GM12891 (cell line): ENCODE data around the gene TGIF1.
"Not testable (repeated sequence)": the region's sequence is repeated elsewhere in the genome, so short reads cannot be mapped to it uniquely, and the experiment has no call there.

Source experiments
- PAX5 ChIP-seq: IDR thresholded peaks from 2 replicates; pipeline ENCODE4 v1.6.1; 2011; ENCODE audit warnings: low read length, moderate library complexity, mild to moderate bottlenecking; ENCODE audit not compliant: insufficient read depth, severe bottlenecking
- POLR2A ChIP-seq: IDR thresholded peaks from 2 replicates; pipeline ENCODE4 v1.6.1; 2011; ENCODE audit warnings: low read depth, low read length, control low read depth
- POLR2AphosphoS5 ChIP-seq: IDR thresholded peaks from 2 replicates; pipeline ENCODE4 v1.6.1; 2011; ENCODE audit warnings: low read depth, low read length, control low read depth
- POU2F2 ChIP-seq: IDR thresholded peaks from 2 replicates; pipeline ENCODE4 v1.6.1; 2011; ENCODE audit warnings: low read depth, mild to moderate bottlenecking, control low read depth, low read length, moderate library complexity
- SPI1 ChIP-seq: IDR thresholded peaks from 2 replicates; pipeline ENCODE4 v1.6.1; 2011; ENCODE audit warnings: low read depth, low read length, control low read depth
- TAF1 ChIP-seq: IDR thresholded peaks from 2 replicates; pipeline ENCODE4 v1.6.1; 2011; ENCODE audit warnings: low read depth, low read length, control low read depth

DNA sequence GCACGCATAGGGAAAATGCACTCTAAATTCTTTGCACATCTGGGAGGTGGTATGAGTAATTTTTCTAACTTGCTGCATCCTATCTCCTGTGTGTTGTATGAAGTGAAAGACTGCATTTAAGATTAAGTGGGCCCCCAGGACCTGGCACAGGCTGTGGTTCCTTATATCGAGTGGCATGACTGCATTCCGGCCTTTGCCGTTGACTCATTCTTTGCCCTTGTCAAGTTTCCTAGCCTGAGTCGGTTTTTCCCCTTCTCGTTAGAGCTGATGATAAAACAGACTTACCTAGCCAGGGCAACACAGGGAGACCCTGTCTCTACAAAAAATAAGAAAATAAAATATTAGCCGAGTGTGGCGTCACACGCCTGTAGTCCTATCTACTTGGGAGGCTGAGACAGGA is 37.4 kb upstream of the TGIF1 start:
- TF ChIP-seq POLR2A, POU2F2, TAF1, POLR2AphosphoS5, SPI1, PAX5: not testable (repeated sequence)
